Measurements from ENCODE around the gene SPDYE11. TPM values are rescaled to one million over a fixed set of nuclear protein-coding genes. Genes with fewer than 3 reads are reported as not detected.

SPDYE11 gene, protein sequence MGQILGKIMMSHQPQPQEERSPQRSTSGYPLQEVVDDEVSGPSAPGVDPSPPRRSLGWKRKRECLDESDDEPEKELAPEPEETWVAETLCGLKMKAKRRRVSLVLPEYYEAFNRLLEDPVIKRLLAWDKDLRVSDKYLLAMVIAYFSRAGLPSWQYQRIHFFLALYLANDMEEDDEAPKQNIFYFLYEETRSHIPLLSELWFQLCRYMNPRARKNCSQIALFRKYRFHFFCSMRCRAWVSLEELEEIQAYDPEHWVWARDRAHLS
- not detected in 2 replicates for total RNA-seq

DNA sequence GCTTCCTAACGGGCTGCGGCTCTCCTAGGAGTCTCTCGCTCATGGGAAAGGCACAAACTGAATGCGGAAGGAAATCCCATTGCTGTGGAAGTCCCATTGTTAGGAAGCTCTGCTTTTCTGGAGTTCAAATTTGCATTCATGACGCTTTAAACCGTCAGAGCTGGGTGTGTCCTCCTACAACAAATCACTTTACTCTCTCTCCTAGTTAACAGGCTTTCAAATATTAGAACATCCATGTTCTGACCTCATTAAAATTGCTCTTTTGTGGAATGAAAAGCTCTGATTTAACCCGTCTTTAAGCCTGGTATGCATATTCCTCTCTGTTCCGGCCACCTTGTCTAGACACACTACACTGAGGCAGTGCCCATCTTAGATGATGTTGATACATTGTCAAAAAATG lies at the start of gene SPDYE11:
Gene SPDYE11, minus strand, starts transcription at position 101 of the 400 bp plus-strand sequence. CDS start 1,800 bp downstream, outside the sequence.

GRCh38 chr7:73085938-73086337 lies 28.2 kb upstream of the SPDYE11 start, which contains the start of gene SPDYE9:
TSS of gene SPDYE9 (minus strand) at chr7:73086038. CDS start at chr7:73084238, 1,800 bp downstream.

DNA sequence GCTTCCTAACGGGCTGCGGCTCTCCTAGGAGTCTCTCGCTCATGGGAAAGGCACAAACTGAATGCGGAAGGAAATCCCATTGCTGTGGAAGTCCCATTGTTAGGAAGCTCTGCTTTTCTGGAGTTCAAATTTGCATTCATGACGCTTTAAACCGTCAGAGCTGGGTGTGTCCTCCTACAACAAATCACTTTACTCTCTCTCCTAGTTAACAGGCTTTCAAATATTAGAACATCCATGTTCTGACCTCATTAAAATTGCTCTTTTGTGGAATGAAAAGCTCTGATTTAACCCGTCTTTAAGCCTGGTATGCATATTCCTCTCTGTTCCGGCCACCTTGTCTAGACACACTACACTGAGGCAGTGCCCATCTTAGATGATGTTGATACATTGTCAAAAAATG lies 28.0 kb downstream of the SPDYE11 start, which contains the start of gene SPDYE8:
Gene SPDYE8, minus strand, starts transcription at position 101 of the 400 bp plus-strand sequence. CDS start 1,800 bp downstream, outside the sequence.

Other genes starting within 250 kb of the SPDYE11 start
- 1.8 and 3.7 TPM in 2 replicates for gene TYW1B, start 229.7 kb downstream of the SPDYE11 start, total RNA-seq
- gene POM121, start 132.8 kb downstream of the SPDYE11 start, total RNA-seq = 4.5 and 5.2 TPM in 2 replicates
- gene TRIM74, start 88.4 kb downstream of the SPDYE11 start, total RNA-seq = 0.06 TPM in 1 of 2 replicates, not detected in the other
- not detected in 2 replicates for gene SPDYE8, start 28.1 kb downstream of the SPDYE11 start, total RNA-seq
- not detected in 2 replicates for gene SPDYE9, start 28.1 kb upstream of the SPDYE11 start, total RNA-seq

Data from aortic smooth muscle cell (primary cell).